K562 (cell line): ENCODE data around the gene SAT2. TPM values are rescaled to one million over a fixed set of nuclear protein-coding genes. Genes with fewer than 3 reads are reported as not detected.
A peak's percentile ranks its signal among the peaks of the same experiment; 100 is the strongest.

Experiments
- EP300 ChIP-seq: IDR thresholded peaks from 2 replicates; pipeline ENCODE4 v1.6.1; 2012; ENCODE audit warnings: low read length, improper control_type of control experiment
- HMGXB4 ChIP-seq: sonication (generic); formaldehyde crosslinking; IDR thresholded peaks from 2 replicates; pipeline ENCODE4 v1.8.1; 2023; ENCODE audit warnings: mild to moderate bottlenecking, missing genetic modification reagents
- HNRNPLL ChIP-seq: fragments of 200-400 bp; formaldehyde crosslinking; IDR thresholded peaks from 2 replicates; pipeline ENCODE4 v1.6.1; 2017; ENCODE audit warnings: low read length, low read depth, mild to moderate bottlenecking; ENCODE audit not compliant: poor library complexity, severe bottlenecking
- KDM1A ChIP-seq, 2 experiments: fragments of 450-650 bp; IDR thresholded peaks; 2 replicates each; pipeline ENCODE4 v1.6.1; 2016; ENCODE audit warnings: mild to moderate bottlenecking in 2 of 2
- MCM3 ChIP-seq: fragments of 450-650 bp; IDR thresholded peaks from 2 replicates; pipeline ENCODE4 v1.6.1; 2016
- POLR3A ChIP-seq: IDR thresholded peaks from 2 replicates; pipeline ENCODE4 v1.6.1; 2011; ENCODE audit warnings: borderline replicate concordance, mild to moderate bottlenecking, moderate library complexity; ENCODE audit not compliant: insufficient read length, insufficient read depth; ENCODE audit errors: extremely low read depth
- PRMT5 ChIP-seq: sonication (generic); formaldehyde crosslinking; IDR thresholded peaks from 2 replicates; pipeline ENCODE4 v1.5.0; 2020; ENCODE audit warnings: missing genetic modification reagents
- RBM17 ChIP-seq: fragments of 200-400 bp; formaldehyde crosslinking; IDR thresholded peaks from 2 replicates; pipeline ENCODE4 v1.6.1; 2017; ENCODE audit warnings: low read depth, mild to moderate bottlenecking, low read length, borderline replicate concordance
- SMAD4 ChIP-seq: fragments of 250-450 bp; sonication (Bioruptor Pico); conservative IDR thresholded peaks from 2 replicates; pipeline ENCODE4 v1.8.0; 2021; ENCODE audit warnings: inconsistent platforms, mild to moderate bottlenecking, moderate library complexity
- SMARCA4 ChIP-seq: fragments of 450-650 bp; IDR thresholded peaks from 2 replicates; pipeline ENCODE4 v1.6.1; 2016
- TSC22D4 ChIP-seq: fragments of 450-650 bp; IDR thresholded peaks from 2 replicates; pipeline ENCODE4 v1.6.1; 2016; ENCODE audit warnings: missing genetic modification characterization, missing biosample characterization, control low read depth
- YBX1 ChIP-seq: fragments of 450-650 bp; IDR thresholded peaks from 2 replicates; pipeline ENCODE4 v1.7.1; 2016; ENCODE audit warnings: mild to moderate bottlenecking
- YY1 ChIP-seq, 3 experiments: IDR thresholded peaks; 2 replicates each; pipeline ENCODE4 v1.6.1; 2011; ENCODE audit warnings: low read length in 2 of 3, mild to moderate bottlenecking in 2 of 3, moderate library complexity in 2 of 3, borderline replicate concordance in 1 of 3, control low read depth in 1 of 3, low read depth in 1 of 3; ENCODE audit not compliant: insufficient read depth in 3 of 3, insufficient replicate concordance in 2 of 3, control insufficient read depth in 1 of 3, insufficient read length in 1 of 3; ENCODE audit errors: extremely low read depth in 1 of 3
- ZNF253 ChIP-seq: fragments of 250-450 bp; sonication (Bioruptor Pico); conservative IDR thresholded peaks from 2 replicates; pipeline ENCODE4 v1.6.1; 2021; ENCODE audit warnings: mild to moderate bottlenecking
- polyA plus RNA-seq, 8 experiments: library from polyadenylated mRNA; depleted of rRNA in 4 of 8; stranded (reverse) in 5 of 8; unstranded in 3 of 8; fragments of >200 nt; fragmentation: Nextera tagmentation in 2 of 8; fragmentation: Illumina TruSeq in 1 of 8; extraction: Ambion mirVana in 2 of 8; extraction: Trizol in 1 of 8; gene quantifications; 2 replicates each; pipeline versions ENCODE4 v1.2.1 to v1.2.3, GENCODE V29; 2011 to 2014; ENCODE audit warnings: inconsistent platforms in 1 of 8, missing spikeins in 1 of 8
- total RNA-seq, 7 experiments: library from RNA; depleted of rRNA in 6 of 7; stranded (reverse); fragments of >200 nt in 6 of 7; fragmentation: Illumina TruSeq in 2 of 7; extraction: Trizol in 2 of 7; gene quantifications; 2 replicates each; pipeline versions ENCODE4 v1.2.1 to v1.2.3, GENCODE V29; 2011 to 2021; ENCODE audit warnings: low replicate concordance in 1 of 7
- TF ChIP-seq, protein P1 (sequence below): fragments of 450-650 bp; IDR thresholded peaks from 2 replicates; pipeline ENCODE4 v1.6.1; 2017; ENCODE audit warnings: antibody characterized with exemption, mild to moderate bottlenecking
- TF ChIP-seq, protein P2 (sequence below): fragments of 250-450 bp; sonication (Bioruptor Pico); IDR thresholded peaks from 2 replicates; pipeline ENCODE4 v1.4.0; 2020; ENCODE audit warnings: mild to moderate bottlenecking, moderate library complexity, borderline replicate concordance
- TF ChIP-seq, protein P3 (sequence below): fragments of 450-650 bp; IDR thresholded peaks from 2 replicates; pipeline ENCODE4 v1.6.1; 2017; ENCODE audit warnings: mild to moderate bottlenecking, moderate library complexity

SAT2 gene
- total and polyA plus RNA-seq, 9 of the 15 experiments (the other 6 are each of a cell fraction or from before 2014, with no cell fraction given), result 2.0 to 8.0 (median 5.3) TPM

DNA sequence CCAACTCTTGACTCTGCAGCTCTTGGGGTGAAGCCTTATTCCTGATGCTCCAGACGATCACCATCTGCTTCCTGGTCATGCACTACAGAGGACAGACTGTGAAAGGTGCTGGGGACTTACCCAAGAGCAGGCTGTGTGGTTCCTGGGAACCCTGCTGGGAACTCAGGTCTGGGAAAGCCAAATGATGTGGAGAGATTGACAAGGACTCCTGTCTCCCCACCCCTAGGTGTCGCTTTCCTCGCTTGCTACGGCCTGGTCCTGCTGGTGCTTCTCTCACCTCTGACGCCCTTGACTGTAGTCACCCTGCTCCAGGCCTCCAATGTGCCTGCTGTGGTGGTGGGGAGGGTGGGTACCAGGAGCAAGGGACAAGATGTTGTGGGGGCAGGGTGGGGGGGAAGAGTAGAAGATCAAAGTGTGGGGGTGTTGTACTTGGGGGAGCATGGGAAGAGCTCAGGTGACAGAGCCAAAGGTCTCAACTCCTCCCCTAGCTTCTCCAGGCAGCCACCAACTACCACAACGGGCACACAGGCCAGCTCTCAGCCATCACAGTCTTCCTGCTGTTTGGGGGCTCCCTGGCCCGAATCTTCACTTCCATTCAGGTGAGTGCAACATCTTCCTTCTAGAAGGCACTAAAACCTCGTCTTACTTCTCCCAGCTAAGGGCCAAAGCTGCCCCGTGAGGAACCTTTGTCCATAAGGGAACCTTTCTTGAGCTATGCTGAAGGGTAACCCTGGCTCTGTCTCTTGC is 40.8 kb downstream of the SAT2 start (continued):
- TF ChIP-seq EP300 (0 out of 2 replicates have a peak, but pooled peaks have one; percentile 11), HNRNPLL (no peak), POLR3A (no peak), KDM1A (IDR thresholded peaks at IDR 0.05) (no peak), MCM3 (no peak), ZNF253 (CRISPR knock-in tag) (no peak), YY1 (IDR thresholded peaks at IDR 0.05; ENCODE audit: borderline replicate concordance in 1 of 3, control insufficient read depth in 1 of 3, extremely low read depth in 1 of 3, insufficient read depth in 3 of 3, insufficient read length in 1 of 3, insufficient replicate concordance in 2 of 3, low read depth in 1 of 3, low read length in 2 of 3) (peak in 1 of 3 experiments; percentile 10), SMAD4 (CRISPR knock-in tag) (no peak), HMGXB4 (no peak), RBM17 (no peak), SMARCA4 (no peak), PRMT5 (CRISPR knock-in tag) (no peak), YBX1 (no peak), TSC22D4 (tag) (no peak)
- TF ChIP-seq, protein P1, sequence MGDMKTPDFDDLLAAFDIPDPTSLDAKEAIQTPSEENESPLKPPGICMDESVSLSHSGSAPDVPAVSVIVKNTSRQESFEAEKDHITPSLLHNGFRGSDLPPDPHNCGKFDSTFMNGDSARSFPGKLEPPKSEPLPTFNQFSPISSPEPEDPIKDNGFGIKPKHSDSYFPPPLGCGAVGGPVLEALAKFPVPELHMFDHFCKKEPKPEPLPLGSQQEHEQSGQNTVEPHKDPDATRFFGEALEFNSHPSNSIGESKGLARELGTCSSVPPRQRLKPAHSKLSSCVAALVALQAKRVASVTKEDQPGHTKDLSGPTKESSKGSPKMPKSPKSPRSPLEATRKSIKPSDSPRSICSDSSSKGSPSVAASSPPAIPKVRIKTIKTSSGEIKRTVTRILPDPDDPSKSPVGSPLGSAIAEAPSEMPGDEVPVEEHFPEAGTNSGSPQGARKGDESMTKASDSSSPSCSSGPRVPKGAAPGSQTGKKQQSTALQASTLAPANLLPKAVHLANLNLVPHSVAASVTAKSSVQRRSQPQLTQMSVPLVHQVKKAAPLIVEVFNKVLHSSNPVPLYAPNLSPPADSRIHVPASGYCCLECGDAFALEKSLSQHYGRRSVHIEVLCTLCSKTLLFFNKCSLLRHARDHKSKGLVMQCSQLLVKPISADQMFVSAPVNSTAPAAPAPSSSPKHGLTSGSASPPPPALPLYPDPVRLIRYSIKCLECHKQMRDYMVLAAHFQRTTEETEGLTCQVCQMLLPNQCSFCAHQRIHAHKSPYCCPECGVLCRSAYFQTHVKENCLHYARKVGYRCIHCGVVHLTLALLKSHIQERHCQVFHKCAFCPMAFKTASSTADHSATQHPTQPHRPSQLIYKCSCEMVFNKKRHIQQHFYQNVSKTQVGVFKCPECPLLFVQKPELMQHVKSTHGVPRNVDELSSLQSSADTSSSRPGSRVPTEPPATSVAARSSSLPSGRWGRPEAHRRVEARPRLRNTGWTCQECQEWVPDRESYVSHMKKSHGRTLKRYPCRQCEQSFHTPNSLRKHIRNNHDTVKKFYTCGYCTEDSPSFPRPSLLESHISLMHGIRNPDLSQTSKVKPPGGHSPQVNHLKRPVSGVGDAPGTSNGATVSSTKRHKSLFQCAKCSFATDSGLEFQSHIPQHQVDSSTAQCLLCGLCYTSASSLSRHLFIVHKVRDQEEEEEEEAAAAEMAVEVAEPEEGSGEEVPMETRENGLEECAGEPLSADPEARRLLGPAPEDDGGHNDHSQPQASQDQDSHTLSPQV, result peak; percentile 80
- TF ChIP-seq, protein P2, sequence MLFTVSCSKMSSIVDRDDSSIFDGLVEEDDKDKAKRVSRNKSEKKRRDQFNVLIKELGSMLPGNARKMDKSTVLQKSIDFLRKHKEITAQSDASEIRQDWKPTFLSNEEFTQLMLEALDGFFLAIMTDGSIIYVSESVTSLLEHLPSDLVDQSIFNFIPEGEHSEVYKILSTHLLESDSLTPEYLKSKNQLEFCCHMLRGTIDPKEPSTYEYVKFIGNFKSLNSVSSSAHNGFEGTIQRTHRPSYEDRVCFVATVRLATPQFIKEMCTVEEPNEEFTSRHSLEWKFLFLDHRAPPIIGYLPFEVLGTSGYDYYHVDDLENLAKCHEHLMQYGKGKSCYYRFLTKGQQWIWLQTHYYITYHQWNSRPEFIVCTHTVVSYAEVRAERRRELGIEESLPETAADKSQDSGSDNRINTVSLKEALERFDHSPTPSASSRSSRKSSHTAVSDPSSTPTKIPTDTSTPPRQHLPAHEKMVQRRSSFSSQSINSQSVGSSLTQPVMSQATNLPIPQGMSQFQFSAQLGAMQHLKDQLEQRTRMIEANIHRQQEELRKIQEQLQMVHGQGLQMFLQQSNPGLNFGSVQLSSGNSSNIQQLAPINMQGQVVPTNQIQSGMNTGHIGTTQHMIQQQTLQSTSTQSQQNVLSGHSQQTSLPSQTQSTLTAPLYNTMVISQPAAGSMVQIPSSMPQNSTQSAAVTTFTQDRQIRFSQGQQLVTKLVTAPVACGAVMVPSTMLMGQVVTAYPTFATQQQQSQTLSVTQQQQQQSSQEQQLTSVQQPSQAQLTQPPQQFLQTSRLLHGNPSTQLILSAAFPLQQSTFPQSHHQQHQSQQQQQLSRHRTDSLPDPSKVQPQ, result no peak
- TF ChIP-seq, protein P3, sequence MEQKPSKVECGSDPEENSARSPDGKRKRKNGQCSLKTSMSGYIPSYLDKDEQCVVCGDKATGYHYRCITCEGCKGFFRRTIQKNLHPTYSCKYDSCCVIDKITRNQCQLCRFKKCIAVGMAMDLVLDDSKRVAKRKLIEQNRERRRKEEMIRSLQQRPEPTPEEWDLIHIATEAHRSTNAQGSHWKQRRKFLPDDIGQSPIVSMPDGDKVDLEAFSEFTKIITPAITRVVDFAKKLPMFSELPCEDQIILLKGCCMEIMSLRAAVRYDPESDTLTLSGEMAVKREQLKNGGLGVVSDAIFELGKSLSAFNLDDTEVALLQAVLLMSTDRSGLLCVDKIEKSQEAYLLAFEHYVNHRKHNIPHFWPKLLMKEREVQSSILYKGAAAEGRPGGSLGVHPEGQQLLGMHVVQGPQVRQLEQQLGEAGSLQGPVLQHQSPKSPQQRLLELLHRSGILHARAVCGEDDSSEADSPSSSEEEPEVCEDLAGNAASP, result no peak
